Measurements from ENCODE around the gene TEAD4.

The TEAD4 gene

GRCh38 chr12:2959192-2959504 lies at the start of gene TEAD4:
Gene TEAD4 (plus strand): TSS chr12:2959397.
- DNase-seq: no peak

GRCh38 chr12:2912216-2912575 lies 47.0 kb upstream of the TEAD4 start:
- DNase-seq: no peak

GRCh38 chr12:2919249-2919648 lies 39.9 kb upstream of the TEAD4 start:
- no peak for DNase-seq

GRCh38 chr12:2922329-2922728 lies 36.9 kb upstream of the TEAD4 start:
- DNase-seq: no peak

GRCh38 chr12:2923057-2923456 lies 36.1 kb upstream of the TEAD4 start:
- no peak for DNase-seq

GRCh38 chr12:2924019-2924418 lies 35.2 kb upstream of the TEAD4 start:
- no peak for DNase-seq

- DNase-seq: no peak
These were observed 33.7 kb upstream of the TEAD4 start for GRCh38 chr12:2925322-2925995.

GRCh38 chr12:2930865-2931264 lies 28.3 kb upstream of the TEAD4 start:
- no peak for DNase-seq

- DNase-seq: no peak
These were observed 25.6 kb upstream of the TEAD4 start for GRCh38 chr12:2933586-2933985.

GRCh38 chr12:2934371-2934770 lies 24.8 kb upstream of the TEAD4 start:
- DNase-seq: no peak

- DNase-seq: no peak
These were observed 22.9 kb upstream of the TEAD4 start for GRCh38 chr12:2936301-2936700.

GRCh38 chr12:2937500-2937899 lies 21.7 kb upstream of the TEAD4 start:
- no peak for DNase-seq

GRCh38 chr12:2939191-2939590 lies 20.0 kb upstream of the TEAD4 start:
- no peak for DNase-seq

GRCh38 chr12:2940564-2940963 lies 18.6 kb upstream of the TEAD4 start:
- no peak for DNase-seq

- DNase-seq: no peak
These were observed 17.7 kb upstream of the TEAD4 start for GRCh38 chr12:2941524-2941923.

GRCh38 chr12:2944401-2945047 lies 14.7 kb upstream of the TEAD4 start:
- peak; percentile 66 for DNase-seq

GRCh38 chr12:2949411-2949810 lies 9.8 kb upstream of the TEAD4 start:
- no peak for DNase-seq

- no peak for DNase-seq
These were observed 3.3 kb upstream of the TEAD4 start for GRCh38 chr12:2955888-2956287.

GRCh38 chr12:2957816-2958431 lies 1.3 kb upstream of the TEAD4 start:
- DNase-seq: no peak

GRCh38 chr12:2958432-2959191 lies 585 bp upstream of the TEAD4 start:
- no peak for DNase-seq

GRCh38 chr12:2959505-2960389 lies 550 bp downstream of the TEAD4 start:
- DNase-seq: no peak

- DNase-seq: no peak
These were observed 1.3 kb downstream of the TEAD4 start for GRCh38 chr12:2960390-2960956.
